ENCODE results near the gene MCM7.

The MCM7 gene

GRCh38 chr7:100122568-100122967, 21.4 kb upstream of the MCM7 start:
- no peak for DNase-seq (ENCODE audit: low spot score)

GRCh38 chr7:100122067-100122466, 20.9 kb upstream of the MCM7 start:
- DNase-seq (ENCODE audit: low spot score): no peak

GRCh38 chr7:100120733-100121036, 19.5 kb upstream of the MCM7 start:
- no peak for DNase-seq (ENCODE audit: low spot score)

GRCh38 chr7:100119970-100120732, 19.0 kb upstream of the MCM7 start:
- peak; percentile 91 for DNase-seq (ENCODE audit: low spot score)

GRCh38 chr7:100119072-100119969, 18.1 kb upstream of the MCM7 start, which contains the start of the genes CNPY4 and TAF6:
CNPY4 (plus strand) TSS chr7:100119634; CDS start chr7:100119745, 111 bp downstream.
TAF6 (minus strand) TSS chr7:100119358; CDS start chr7:100114209, 5,149 bp downstream.
- DNase-seq (ENCODE audit: low spot score): peak; percentile 98

- no peak for DNase-seq (ENCODE audit: low spot score)
Observed at GRCh38 chr7:100118388-100119071, 17.3 kb upstream of the MCM7 start.

GRCh38 chr7:100115026-100115425, 13.8 kb upstream of the MCM7 start:
- no peak for DNase-seq (ENCODE audit: low spot score)

- no peak for DNase-seq (ENCODE audit: low spot score)
Observed at GRCh38 chr7:100111914-100112313, 10.7 kb upstream of the MCM7 start.

- no peak for DNase-seq (ENCODE audit: low spot score)
Observed at GRCh38 chr7:100111156-100111555, 10.0 kb upstream of the MCM7 start.

GRCh38 chr7:100109521-100110163, 8.4 kb upstream of the MCM7 start:
- no peak for DNase-seq (ENCODE audit: low spot score)

- DNase-seq (ENCODE audit: low spot score): no peak
Observed at GRCh38 chr7:100107890-100108289, 6.7 kb upstream of the MCM7 start.

GRCh38 chr7:100107125-100107737, 6.0 kb upstream of the MCM7 start:
- no peak for DNase-seq (ENCODE audit: low spot score)

GRCh38 chr7:100106633-100107032, 5.4 kb upstream of the MCM7 start:
- DNase-seq (ENCODE audit: low spot score): no peak

GRCh38 chr7:100105534-100105933, 4.3 kb upstream of the MCM7 start:
- DNase-seq (ENCODE audit: low spot score): no peak

GRCh38 chr7:100102950-100103840, 2.0 kb upstream of the MCM7 start:
- DNase-seq (ENCODE audit: low spot score): no peak

GRCh38 chr7:100100420-100101015, 679 bp downstream of the MCM7 start:
- DNase-seq (ENCODE audit: low spot score): peak; percentile 90

- DNase-seq (ENCODE audit: low spot score): no peak
Observed at GRCh38 chr7:100099452-100099851, 1.7 kb downstream of the MCM7 start.

GRCh38 chr7:100098913-100099312, 2.3 kb downstream of the MCM7 start:
- DNase-seq (ENCODE audit: low spot score): no peak

- DNase-seq (ENCODE audit: low spot score): no peak
Observed at GRCh38 chr7:100095704-100096103, 5.5 kb downstream of the MCM7 start.

- no peak for DNase-seq (ENCODE audit: low spot score)
Observed at GRCh38 chr7:100095289-100095688, 5.9 kb downstream of the MCM7 start.
